Esophagus muscularis mucosa (tissue), 4 donors: Measurements from ENCODE around the gene TRMT1. TPM values are rescaled to one million over a fixed set of nuclear protein-coding genes. Genes with fewer than 3 reads are reported as not detected.
A peak's percentile ranks its signal among the peaks of the same experiment; 100 is the strongest.
"Not testable (repeated sequence)": the region's sequence is repeated elsewhere in the genome, so short reads cannot be mapped to it uniquely, and the experiment has no call there.

Experiments
- DNase-seq: peaks from one replicate; pipeline ENCODE4 v3.0.0-alpha.2; 2017; ENCODE audit errors: extremely low spot score
- H3K27ac ChIP-seq, 4 donors: fragments of 200-600 bp; sonication (generic); replicated peaks in 1 of 4; 1 replicate in 3 of 4; 2 replicates in 1 of 4; pipeline ENCODE4 v1.5.1; 2016 to 2019; ENCODE audit warnings: mild to moderate bottlenecking in 1 of 4
- H3K27me3 ChIP-seq, 4 donors: fragments of 200-600 bp; sonication (generic); one replicate each; pipeline versions ENCODE4 v1.5.1 to v1.6.0; 2016 to 2019
- H3K36me3 ChIP-seq, 4 donors: fragments of 200-600 bp; sonication (generic); one replicate each; pipeline ENCODE4 v1.5.1; 2016 to 2019
- H3K4me1 ChIP-seq, 4 donors: fragments of 200-600 bp; sonication (generic); one replicate each; pipeline ENCODE4 v1.5.1; 2016 to 2019
- H3K4me3 ChIP-seq, 4 donors: fragments of 200-600 bp; sonication (generic); 1 replicate in 2 of 4; 2 replicates in 2 of 4; pipeline ENCODE4 v1.5.1; 2016 to 2019; ENCODE audit warnings: mild to moderate bottlenecking in 4 of 4, moderate library complexity in 1 of 4
- H3K9me3 ChIP-seq, 4 donors: fragments of 200-600 bp; sonication (generic); 1 replicate in 3 of 4; 2 replicates in 1 of 4; pipeline ENCODE4 v1.5.1; 2016 to 2019
- CTCF ChIP-seq, 3 experiments: fragments of 200-600 bp in 2 of 3; fragments of 450-650 bp in 1 of 3; sonication (generic) in 2 of 3; IDR thresholded peaks; one replicate each; pipeline ENCODE4 v1.5.1; 2017 to 2019; ENCODE audit warnings: antibody characterized with exemption in 3 of 3, mild to moderate bottlenecking in 2 of 3, moderate library complexity in 1 of 3
- EP300 ChIP-seq: sonication (generic); formaldehyde crosslinking; IDR thresholded peaks from one replicate; pipeline ENCODE4 v1.6.1; 2017; ENCODE audit warnings: antibody characterized with exemption
- POLR2A ChIP-seq: fragments of 450-650 bp; IDR thresholded peaks from one replicate; pipeline ENCODE4 v1.6.1; 2017; ENCODE audit warnings: antibody characterized with exemption, moderate library complexity, mild to moderate bottlenecking, low read depth
- POLR2AphosphoS5 ChIP-seq, 2 donors: sonication (generic); formaldehyde crosslinking; IDR thresholded peaks; one replicate each; pipeline ENCODE4 v1.6.1; 2017; ENCODE audit warnings: antibody characterized with exemption in 2 of 2
- WGBS: methylation state at CpG from one replicate; pipeline ENCODE4 v1.1.5; 2018; 5-methylcytosine and 5-hydroxymethylcytosine counted together
- intact Hi-C: fragments of 100-400 bp; cut with DNase I; formaldehyde crosslinking; loops from one replicate; pipeline ENCODE4 v1.15.1; 2023
- total RNA-seq, 4 donors: library from RNA; depleted of rRNA; stranded (reverse); fragments of >200 nt; gene quantifications; one replicate each; pipeline versions ENCODE4 v1.1.0 to v1.2.1, GENCODE V29; 2016

TRMT1 gene
- total RNA-seq, 4 donors from 2014 or later, result 21.4 to 27.6 (median 26.9) TPM

- peaks cover 4 to 51% (median 33%) of the 10 kb centered on the region in 4 donors for H3K4me1 ChIP-seq
- H3K27ac ChIP-seq, result peak overlapping the region; percentile 95 to 100 (median 98)
- no peaks in the 10 kb centered on the region for H3K9me3 ChIP-seq
- peaks cover 0 to 24% (median 15%) of the 10 kb centered on the region in 4 donors for H3K36me3 ChIP-seq
- no peak for DNase-seq
- no peaks in the 10 kb centered on the region for H3K27me3 ChIP-seq
- WGBS, result 0% methylated on average over 9 of the region's 46 CpGs
- intact Hi-C loops, result loop anchor here (10.0 kb wide), 2 partner anchors 115 to 695 kb away; no protein-coding TSS in a partner anchor
- TF ChIP-seq POLR2AphosphoS5 (IDR thresholded peaks at IDR 0.05), result no peak
- no peak for TF ChIP-seq POLR2A
- no peak for TF ChIP-seq EP300
- no peak for TF ChIP-seq CTCF (IDR thresholded peaks at IDR 0.05)
- peak overlapping the region; percentile 70 to 95 (median 94) for H3K4me3 ChIP-seq
Measured at GRCh38 chr19:13149628-13150186, 33.2 kb upstream of the TRMT1 start.

GRCh38 chr19:13149173-13149627, 32.7 kb upstream of the TRMT1 start:
- 43% methylated on average over 17 of the region's 17 CpGs for WGBS
- peak overlapping the region; percentile 95 to 100 (median 98) for H3K27ac ChIP-seq
- not testable (repeated sequence) for H3K27me3 ChIP-seq, DNase-seq, H3K9me3 ChIP-seq
- H3K4me3 ChIP-seq, result peak overlapping the region; percentile 70 to 95 (median 94)
- H3K4me1 ChIP-seq, result peaks cover 4 to 47% (median 30%) of the 10 kb centered on the region in 4 donors
- H3K36me3 ChIP-seq, result peaks cover 3 to 24% (median 20%) of the 10 kb centered on the region in 4 donors
- intact Hi-C loops, result loop anchor here (10.0 kb wide), 1 partner anchor 116 kb away; no protein-coding TSS in a partner anchor

GRCh38 chr19:13146763-13147563, 30.4 kb upstream of the TRMT1 start:
- Histone ChIP-seq H3K36me3 (peaks cover 6 to 33% (median 24%) of the 10 kb centered on the region in 4 donors), H3K4me1 (peaks cover 0 to 41% (median 25%) of the 10 kb centered on the region in 4 donors), H3K27me3 (no peaks in the 10 kb centered on the region), H3K27ac (no peak overlapping the region), H3K4me3 (no peak overlapping the region), H3K9me3 (no peaks in the 10 kb centered on the region)
- TF ChIP-seq CTCF (IDR thresholded peaks at IDR 0.05), result no peak
- no peak for TF ChIP-seq POLR2AphosphoS5 (IDR thresholded peaks at IDR 0.05)
- TF ChIP-seq EP300, result no peak
- no peak for TF ChIP-seq POLR2A
- no peak for DNase-seq
- WGBS, result 61% methylated on average over 14 of the region's 16 CpGs
- intact Hi-C loops, result loop anchor here (10.0 kb wide), 1 partner anchor 118 kb away; no protein-coding TSS in a partner anchor

GRCh38 chr19:13139633-13140311, 23.2 kb upstream of the TRMT1 start:
- Histone ChIP-seq H3K4me3 (no peak overlapping the region), H3K27ac (no peak overlapping the region), H3K9me3 (no peaks in the 10 kb centered on the region), H3K36me3 (peaks cover 24 to 75% (median 70%) of the 10 kb centered on the region in 4 donors), H3K4me1 (peaks cover 0 to 20% (median 7%) of the 10 kb centered on the region in 4 donors), H3K27me3 (no peaks in the 10 kb centered on the region)
- intact Hi-C loops, result loop anchor here (10.0 kb wide), 1 partner anchor 125 kb away; no protein-coding TSS in a partner anchor
- TF ChIP-seq POLR2AphosphoS5 (IDR thresholded peaks at IDR 0.05) (no peak), CTCF (IDR thresholded peaks at IDR 0.05) (no peak), POLR2A (no peak), EP300 (no peak)
- DNase-seq, result no peak
- 77% methylated on average over 6 of the region's 11 CpGs for WGBS

GRCh38 chr19:13138916-13139198, 22.3 kb upstream of the TRMT1 start:
- no peak for TF ChIP-seq EP300
- no peak for TF ChIP-seq CTCF (IDR thresholded peaks at IDR 0.05)
- TF ChIP-seq POLR2A, result no peak
- no peak for TF ChIP-seq POLR2AphosphoS5 (IDR thresholded peaks at IDR 0.05)
- Histone ChIP-seq H3K27me3 (no peaks in the 10 kb centered on the region), H3K9me3 (no peaks in the 10 kb centered on the region), H3K27ac (no peak overlapping the region), H3K36me3 (peaks cover 18 to 66% (median 61%) of the 10 kb centered on the region in 4 donors), H3K4me1 (peaks cover 6 to 27% (median 16%) of the 10 kb centered on the region in 4 donors), H3K4me3 (no peak overlapping the region)
- WGBS, result 77% methylated on average over 10 of the region's 10 CpGs
- DNase-seq, result no peak
- intact Hi-C loops, result no loop called here
